HG02798 (cell line): ENCODE measurements around the gene TCF23.
A peak's percentile ranks its signal among the peaks of the same experiment; 100 is the strongest.

Experiments
- ATAC-seq: cut with Tn5 transposase; IDR thresholded peaks from one replicate; pipeline ENCODE4 v1.9.1; 2021; ENCODE audit warnings: mild to moderate bottlenecking; ENCODE audit not compliant: unreplicated experiment, poor library complexity

TCF23 gene

DNA sequence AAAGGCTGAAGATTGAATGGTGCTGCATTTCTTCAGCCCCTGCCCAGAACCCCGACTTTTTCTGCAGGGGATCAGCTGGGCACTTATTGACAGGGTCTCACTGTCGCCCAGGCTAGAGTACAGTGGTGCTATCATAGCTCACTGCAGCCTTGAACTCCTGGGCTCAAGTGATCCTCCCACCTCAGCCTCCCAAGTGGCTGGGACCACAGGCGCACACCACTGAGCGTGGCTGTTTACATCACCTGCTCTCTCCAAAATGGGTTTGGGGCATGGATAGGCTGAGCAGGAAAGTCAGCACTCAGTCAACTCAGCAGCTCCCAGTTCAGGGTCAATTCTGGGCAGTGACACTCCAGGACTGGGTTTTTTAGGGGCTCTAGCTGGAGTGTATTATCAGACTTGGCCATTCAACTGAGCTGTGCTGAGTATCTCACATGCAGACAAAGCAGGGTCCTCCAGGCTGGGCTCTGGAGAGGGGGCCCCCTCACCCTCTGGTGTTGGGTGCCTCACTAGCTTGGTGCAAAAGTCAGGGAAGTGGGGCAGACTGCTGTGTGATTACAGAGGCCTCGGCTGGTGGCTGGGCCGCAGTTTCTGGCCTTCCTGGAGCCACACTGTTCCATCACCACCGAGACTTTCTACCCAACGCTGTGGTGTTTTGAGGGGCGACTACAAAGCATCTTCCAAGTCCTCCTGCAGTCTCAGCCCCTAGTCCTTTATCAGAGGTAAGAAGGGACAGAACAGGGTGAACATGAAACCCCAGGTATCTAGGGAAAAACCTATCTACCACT is 20.7 kb upstream of the TCF23 start:
- ATAC-seq: no peak

DNA sequence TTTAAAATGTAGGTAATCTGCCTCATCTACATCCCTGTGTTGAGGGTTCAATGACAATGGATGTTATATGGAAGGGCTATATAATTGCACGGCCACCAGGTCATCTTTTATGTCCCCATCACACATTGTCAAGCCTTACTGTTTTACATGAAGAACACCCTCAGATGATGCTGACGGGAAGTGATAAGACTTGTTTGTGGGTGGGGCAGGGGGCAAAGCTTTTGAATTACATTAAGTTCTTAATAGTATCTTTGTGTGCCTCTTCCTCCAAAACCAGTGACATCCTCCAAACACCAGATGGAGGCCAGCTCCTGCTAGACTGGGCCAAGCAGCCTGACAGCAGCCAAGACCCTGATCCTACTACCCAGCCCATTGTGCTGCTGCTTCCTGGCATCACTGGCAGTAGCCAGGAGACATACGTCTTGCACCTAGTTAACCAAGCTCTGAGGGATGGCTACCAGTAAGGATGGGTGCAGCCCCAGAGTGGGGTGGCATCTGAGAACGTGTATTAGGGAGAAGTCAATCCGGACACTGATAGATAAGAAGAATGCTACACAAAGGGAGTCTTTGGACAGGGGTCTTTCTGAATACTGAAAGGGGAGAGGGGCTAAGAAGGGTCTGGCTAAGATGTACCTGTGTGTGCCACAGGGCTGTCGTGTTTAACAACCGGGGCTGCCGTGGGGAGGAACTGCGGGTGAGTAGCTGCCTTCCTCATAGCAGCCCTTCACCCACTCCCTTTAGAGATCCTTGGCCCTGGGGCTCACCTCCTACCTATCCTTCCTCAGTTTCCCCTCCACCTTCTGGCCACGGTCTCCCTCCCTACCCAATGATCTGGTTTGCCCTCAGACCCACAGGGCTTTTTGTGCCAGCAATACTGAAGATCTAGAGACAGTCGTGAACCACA is 19.9 kb upstream of the TCF23 start:
- no peak for ATAC-seq

DNA sequence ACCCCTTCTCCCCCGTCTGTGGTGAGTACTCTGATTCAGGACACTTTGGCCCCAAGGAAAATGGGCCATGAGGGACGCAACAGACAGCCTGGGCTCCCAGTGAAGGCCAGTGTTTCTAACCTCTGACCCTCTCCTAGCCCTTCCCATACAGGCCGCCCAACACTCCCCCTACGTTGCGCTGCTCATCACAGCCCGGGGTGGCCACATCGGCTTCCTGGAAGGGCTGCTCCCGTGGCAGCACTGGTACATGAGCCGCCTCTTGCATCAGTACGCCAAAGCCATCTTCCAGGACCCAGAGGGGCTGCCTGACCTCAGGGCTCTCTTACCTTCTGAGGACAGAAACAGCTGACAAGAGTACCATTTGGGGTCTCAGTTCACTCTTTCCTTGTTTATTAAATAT is 18.4 kb upstream of the TCF23 start:
- ATAC-seq: no peak

- no peak for ATAC-seq
These were observed 17.4 kb upstream of the TCF23 start for GRCh38 chr2:27131429-27131828.

DNA sequence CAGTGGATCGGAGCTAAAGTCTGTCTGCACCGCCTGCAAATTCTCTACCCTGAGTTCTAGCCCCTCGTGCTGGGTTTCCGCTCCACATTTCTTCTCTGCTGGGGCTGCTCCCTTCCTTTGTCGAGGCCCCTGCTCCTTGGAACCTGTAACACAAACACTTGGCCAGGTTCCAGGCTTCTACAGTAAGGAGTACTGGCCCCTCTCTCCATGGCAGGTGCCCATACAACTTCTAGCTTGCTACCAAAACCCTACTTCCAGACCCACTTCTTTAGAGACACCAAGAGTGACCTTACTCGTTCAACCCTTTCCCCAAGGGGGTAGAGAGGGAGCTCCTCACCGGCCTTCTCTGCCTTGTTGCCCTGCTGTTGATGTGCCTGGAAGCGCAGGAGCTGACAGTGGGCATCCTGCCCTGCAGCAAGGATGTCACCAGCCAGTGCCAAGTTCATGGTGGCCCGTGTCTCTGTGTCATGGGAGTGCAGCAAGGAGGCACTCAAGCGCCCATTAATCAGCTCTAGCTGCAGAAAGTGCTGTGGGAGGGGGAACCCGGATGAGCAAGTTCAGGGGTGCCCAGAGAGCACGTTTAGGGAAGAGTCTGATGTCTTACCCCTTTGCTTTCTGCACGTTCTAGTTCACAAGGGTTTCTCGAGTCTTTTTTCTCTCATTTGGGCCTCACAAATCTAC is 15.5 kb upstream of the TCF23 start:
- ATAC-seq: no peak

- peak; percentile 93 for ATAC-seq
These were observed 14.7 kb upstream of the TCF23 start, which contains the start of gene PREB for GRCh38 chr2:27133905-27134780. PREB (minus strand) TSS chr2:27134636; CDS start chr2:27134421, 215 bp downstream.

DNA sequence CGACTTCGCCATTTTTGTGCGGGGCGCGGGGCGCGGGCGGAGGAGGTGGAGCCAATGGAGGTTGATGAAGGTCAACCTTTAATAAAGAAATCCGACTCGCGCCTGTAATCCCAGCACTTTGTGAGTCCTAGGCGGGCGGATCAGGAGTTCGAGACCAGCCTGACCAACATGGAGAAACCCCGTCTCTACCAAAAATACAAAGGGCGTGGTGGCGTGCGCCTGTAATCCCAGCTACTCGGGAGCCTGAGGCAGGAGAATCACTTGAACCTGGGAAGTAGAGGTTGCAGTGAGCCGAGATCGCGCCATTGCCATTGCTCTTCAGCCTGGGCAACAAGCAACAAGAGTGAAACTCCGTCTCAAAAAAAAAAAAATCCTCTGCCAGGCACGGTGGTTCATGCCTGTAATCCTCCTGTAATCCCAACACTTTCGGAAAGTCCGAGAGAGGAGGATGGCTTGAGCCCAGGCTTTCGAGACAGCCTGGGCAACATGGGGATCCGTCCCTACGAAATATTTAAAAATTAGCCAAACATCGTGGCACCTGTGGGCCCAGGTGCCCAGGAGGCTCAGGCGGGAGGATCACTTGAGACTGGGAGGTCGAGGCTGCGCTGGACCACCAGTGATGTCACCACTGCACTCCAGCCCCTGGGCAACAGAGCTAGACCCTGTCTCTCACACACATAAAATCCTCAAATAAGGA is 13.9 kb upstream of the TCF23 start:
- no peak for ATAC-seq

- ATAC-seq: no peak
These were observed 13.3 kb upstream of the TCF23 start for GRCh38 chr2:27135478-27135955.

GRCh38 chr2:27136751-27137150 is 12.1 kb upstream of the TCF23 start:
- ATAC-seq: no peak

DNA sequence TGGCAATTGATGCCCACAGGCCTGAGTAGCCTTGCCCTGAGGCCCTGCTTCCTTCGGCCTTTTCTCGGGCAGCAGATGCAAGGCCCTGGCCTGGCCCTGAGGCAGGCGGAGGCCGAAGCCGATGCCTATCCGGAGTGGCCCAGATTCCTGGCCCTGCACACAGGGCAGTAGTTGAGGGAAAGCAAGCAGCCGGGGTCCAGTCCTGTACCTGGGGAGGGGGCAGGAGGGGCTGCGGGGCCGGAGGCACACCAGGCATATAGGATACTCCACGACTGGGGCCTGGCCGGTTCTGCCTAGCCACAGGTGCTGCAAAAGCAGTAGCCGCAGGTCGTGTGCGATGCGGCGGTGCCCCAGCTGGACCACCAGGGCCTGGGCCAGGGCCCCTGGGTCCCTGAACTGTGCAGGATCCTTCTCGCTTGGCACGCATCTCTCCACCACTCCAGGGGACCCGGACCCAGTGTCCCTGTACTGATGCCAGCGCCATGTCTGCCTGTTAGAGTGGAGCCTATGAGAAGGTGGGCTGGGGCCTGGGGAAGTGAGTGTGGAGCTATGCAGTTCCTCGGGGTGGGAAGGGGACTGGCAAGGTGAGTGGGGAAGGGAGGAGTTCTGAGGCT is 11.4 kb upstream of the TCF23 start:
- no peak for ATAC-seq

GRCh38 chr2:27138111-27138510 is 10.7 kb upstream of the TCF23 start:
- ATAC-seq: no peak

GRCh38 chr2:27139310-27139709 is 9.5 kb upstream of the TCF23 start, which contains the start of gene PRR30:
PRR30 (minus strand) TSS chr2:27139410; CDS start chr2:27138329, 1,081 bp downstream.
- ATAC-seq: no peak

DNA sequence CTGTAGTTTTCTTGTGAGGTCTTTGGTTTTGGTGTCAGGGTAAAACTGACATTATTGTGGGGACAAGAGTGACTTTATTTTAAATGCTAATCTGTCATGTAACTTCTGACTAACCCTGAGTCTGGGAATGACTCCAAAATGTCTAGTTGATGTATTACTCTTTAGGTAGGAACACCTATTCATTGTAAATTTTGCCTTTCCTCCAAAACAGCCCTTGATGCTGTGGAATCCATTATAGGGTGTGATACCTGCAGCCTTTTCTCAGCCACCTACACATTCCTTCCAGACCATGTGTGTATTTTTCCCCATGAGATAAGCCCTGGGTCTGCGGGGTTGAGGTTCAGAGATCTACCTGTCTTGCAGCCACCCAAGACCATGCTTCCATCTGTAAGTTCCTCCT is 5.5 kb upstream of the TCF23 start:
- no peak for ATAC-seq

GRCh38 chr2:27145682-27146081 is 3.1 kb upstream of the TCF23 start:
- ATAC-seq: no peak

GRCh38 chr2:27147935-27148334 is 869 bp upstream of the TCF23 start:
- ATAC-seq: no peak

- no peak for ATAC-seq
These were observed 984 bp downstream of the TCF23 start for GRCh38 chr2:27149570-27150405.

DNA sequence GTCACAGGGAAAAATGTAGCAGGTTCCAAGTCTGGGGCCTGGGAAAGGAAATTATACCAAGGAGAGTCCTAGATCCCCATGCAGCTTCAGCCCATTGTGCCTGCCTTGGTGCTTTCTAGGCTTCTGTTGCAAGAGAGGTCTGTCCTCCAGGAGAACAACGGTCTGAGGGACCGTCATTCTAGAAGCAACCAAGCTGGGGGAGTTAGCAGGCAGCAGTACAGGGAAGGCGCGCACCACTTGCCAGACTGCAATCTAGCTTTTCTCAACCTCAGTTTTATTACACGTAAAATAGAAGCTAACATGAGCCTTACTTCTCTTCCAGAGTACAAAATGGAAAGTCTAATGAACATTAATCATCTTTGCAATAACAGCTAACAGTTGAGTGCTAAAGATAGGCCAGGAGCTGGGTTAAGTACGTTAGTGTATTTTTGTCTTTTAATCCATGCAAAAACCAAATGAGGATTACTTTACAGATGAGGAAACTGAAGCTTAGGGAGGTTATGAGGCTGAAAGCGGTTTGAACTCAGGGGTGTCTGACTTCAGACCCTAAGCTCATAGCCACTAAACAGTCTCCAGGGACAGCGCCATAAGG is 1.9 kb downstream of the TCF23 start:
- no peak for ATAC-seq
